IMR-90 (cell line): ENCODE data around the gene EIF4A3.

Experiments used
- BHLHE40 ChIP-seq: fragments of 150-350 bp; IDR thresholded peaks from 2 replicates; pipeline ENCODE4 v1.6.1; 2016; ENCODE audit warnings: mild to moderate bottlenecking, low read depth, low read length
- CEBPB ChIP-seq: IDR thresholded peaks from 2 replicates; pipeline ENCODE4 v1.6.1; 2012; ENCODE audit warnings: low read depth, low read length, improper control_type of control experiment
- MAFK ChIP-seq: IDR thresholded peaks from 2 replicates; pipeline ENCODE4 v1.6.1; 2012; ENCODE audit warnings: low read depth, low read length, improper control_type of control experiment
- MAZ ChIP-seq: IDR thresholded peaks from 2 replicates; pipeline ENCODE4 v1.6.1; 2012; ENCODE audit warnings: low read depth, mild to moderate bottlenecking, low read length, improper control_type of control experiment, moderate library complexity, borderline replicate concordance
- MXI1 ChIP-seq: IDR thresholded peaks from 2 replicates; pipeline ENCODE4 v1.6.1; 2012; ENCODE audit warnings: low read depth, mild to moderate bottlenecking, low read length, moderate library complexity, borderline replicate concordance
- NFE2L2 ChIP-seq: fragments of 150-350 bp; IDR thresholded peaks from 2 replicates; pipeline ENCODE4 v1.6.1; 2016; ENCODE audit warnings: low read depth, mild to moderate bottlenecking, low read length
- POLR2A ChIP-seq: IDR thresholded peaks from 2 replicates; pipeline ENCODE4 v1.6.1; 2012; ENCODE audit warnings: mild to moderate bottlenecking, low read depth, low read length
- RAD21 ChIP-seq: IDR thresholded peaks from 2 replicates; pipeline ENCODE4 v1.6.1; 2012; ENCODE audit warnings: low read length, improper control_type of control experiment
- RCOR1 ChIP-seq: IDR thresholded peaks from 2 replicates; pipeline ENCODE4 v1.6.1; 2012; ENCODE audit warnings: mild to moderate bottlenecking, low read length, improper control_type of control experiment; ENCODE audit not compliant: insufficient replicate concordance
- RFX5 ChIP-seq: IDR thresholded peaks from 2 replicates; pipeline ENCODE4 v1.8.0; 2012; ENCODE audit warnings: low read depth, mild to moderate bottlenecking, low read length, moderate library complexity
- SMC3 ChIP-seq: fragments of 150-350 bp; IDR thresholded peaks from 2 replicates; pipeline ENCODE4 v1.6.1; 2016; ENCODE audit warnings: low read depth, mild to moderate bottlenecking, antibody characterized with exemption, low read length, moderate library complexity
- TF ChIP-seq, protein P1 (sequence below): conservative IDR thresholded peaks from 2 replicates; pipeline ENCODE4 v1.5.1; 2012; ENCODE audit warnings: mild to moderate bottlenecking, low read depth, low read length, improper control_type of control experiment
- TF ChIP-seq, protein P2 (sequence below): fragments of 150-350 bp; IDR thresholded peaks from 2 replicates; pipeline ENCODE4 v1.6.1; 2017; ENCODE audit warnings: mild to moderate bottlenecking, antibody characterized with exemption, low read length, low read depth
- TF ChIP-seq, protein P3 (sequence below): fragments of 150-350 bp; IDR thresholded peaks from 2 replicates; pipeline ENCODE4 v1.6.1; 2016; ENCODE audit warnings: low read depth, mild to moderate bottlenecking, low read length, moderate library complexity, borderline replicate concordance

DNA sequence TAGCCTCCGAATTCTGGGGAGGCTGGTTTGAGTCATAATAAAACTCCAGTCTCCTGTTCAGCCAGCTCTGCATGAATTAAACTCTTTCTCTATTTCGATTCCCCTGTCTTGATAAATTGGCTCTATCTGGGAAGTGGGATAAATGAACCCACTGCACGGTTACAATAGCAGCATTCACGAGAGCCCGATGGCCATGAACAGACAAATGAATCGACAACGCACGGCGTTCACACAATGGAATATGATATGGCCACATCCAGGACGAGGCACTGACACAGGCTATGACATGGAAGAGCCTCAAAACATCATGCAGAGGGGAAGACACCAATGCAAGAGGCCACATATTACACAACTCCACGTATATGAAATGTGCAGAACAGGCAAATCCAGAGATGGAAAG lies 17.3 kb upstream of the EIF4A3 start:
- TF ChIP-seq, protein P1, sequence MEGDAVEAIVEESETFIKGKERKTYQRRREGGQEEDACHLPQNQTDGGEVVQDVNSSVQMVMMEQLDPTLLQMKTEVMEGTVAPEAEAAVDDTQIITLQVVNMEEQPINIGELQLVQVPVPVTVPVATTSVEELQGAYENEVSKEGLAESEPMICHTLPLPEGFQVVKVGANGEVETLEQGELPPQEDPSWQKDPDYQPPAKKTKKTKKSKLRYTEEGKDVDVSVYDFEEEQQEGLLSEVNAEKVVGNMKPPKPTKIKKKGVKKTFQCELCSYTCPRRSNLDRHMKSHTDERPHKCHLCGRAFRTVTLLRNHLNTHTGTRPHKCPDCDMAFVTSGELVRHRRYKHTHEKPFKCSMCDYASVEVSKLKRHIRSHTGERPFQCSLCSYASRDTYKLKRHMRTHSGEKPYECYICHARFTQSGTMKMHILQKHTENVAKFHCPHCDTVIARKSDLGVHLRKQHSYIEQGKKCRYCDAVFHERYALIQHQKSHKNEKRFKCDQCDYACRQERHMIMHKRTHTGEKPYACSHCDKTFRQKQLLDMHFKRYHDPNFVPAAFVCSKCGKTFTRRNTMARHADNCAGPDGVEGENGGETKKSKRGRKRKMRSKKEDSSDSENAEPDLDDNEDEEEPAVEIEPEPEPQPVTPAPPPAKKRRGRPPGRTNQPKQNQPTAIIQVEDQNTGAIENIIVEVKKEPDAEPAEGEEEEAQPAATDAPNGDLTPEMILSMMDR, result no peak
- TF ChIP-seq RCOR1 (no peak), MAFK (no peak), SMC3 (no peak), BHLHE40 (no peak), RAD21 (no peak), NFE2L2 (no peak), MAZ (no peak), POLR2A (no peak), RFX5 (no peak), CEBPB (no peak), MXI1 (no peak)
- TF ChIP-seq, protein P2, sequence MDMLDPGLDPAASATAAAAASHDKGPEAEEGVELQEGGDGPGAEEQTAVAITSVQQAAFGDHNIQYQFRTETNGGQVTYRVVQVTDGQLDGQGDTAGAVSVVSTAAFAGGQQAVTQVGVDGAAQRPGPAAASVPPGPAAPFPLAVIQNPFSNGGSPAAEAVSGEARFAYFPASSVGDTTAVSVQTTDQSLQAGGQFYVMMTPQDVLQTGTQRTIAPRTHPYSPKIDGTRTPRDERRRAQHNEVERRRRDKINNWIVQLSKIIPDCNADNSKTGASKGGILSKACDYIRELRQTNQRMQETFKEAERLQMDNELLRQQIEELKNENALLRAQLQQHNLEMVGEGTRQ, result no peak
- TF ChIP-seq, protein P3, sequence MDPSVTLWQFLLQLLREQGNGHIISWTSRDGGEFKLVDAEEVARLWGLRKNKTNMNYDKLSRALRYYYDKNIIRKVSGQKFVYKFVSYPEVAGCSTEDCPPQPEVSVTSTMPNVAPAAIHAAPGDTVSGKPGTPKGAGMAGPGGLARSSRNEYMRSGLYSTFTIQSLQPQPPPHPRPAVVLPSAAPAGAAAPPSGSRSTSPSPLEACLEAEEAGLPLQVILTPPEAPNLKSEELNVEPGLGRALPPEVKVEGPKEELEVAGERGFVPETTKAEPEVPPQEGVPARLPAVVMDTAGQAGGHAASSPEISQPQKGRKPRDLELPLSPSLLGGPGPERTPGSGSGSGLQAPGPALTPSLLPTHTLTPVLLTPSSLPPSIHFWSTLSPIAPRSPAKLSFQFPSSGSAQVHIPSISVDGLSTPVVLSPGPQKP, result no peak
